Endothelial cell of umbilical vein (primary cell): ENCODE results near the gene TBC1D14. TPM values are rescaled to one million over a fixed set of nuclear protein-coding genes. Genes with fewer than 3 reads are reported as not detected.

ENCODE experiments used
- BruUV-seq: library from RNA; stranded (reverse); fragments of 400-500 nt; replicated peaks from 2 replicates; lab custom pipeline; 2021; lab: Mats Ljungman, UMichigan
- CTCF ChIA-PET: fragments of 300-600, 350-600 bp; sonication (Branson Sonifier 250); formaldehyde crosslinking; loops from one replicate; lab custom pipeline; 2021; ENCODE audit warnings: antibody characterized with exemption, inconsistent platforms; lab: Charles Lee
- POLR2A ChIA-PET: fragments of 300-600, 350-600 bp; sonication (Branson Sonifier 250); formaldehyde crosslinking; loops from one replicate; lab custom pipeline; 2021; ENCODE audit warnings: antibody characterized with exemption, inconsistent platforms; lab: Charles Lee
- DNase-seq: peaks from one replicate; pipeline ENCODE4 v3.0.0-alpha.2; 2011; ENCODE audit warnings: low read depth, low spot score
- FAIRE-seq: peaks from 2 replicates; lab custom pipeline; 2011; peaks lifted over from hg19 to GRCh38; lab: Jason Lieb, UNC
- H2AFZ ChIP-seq: 2 replicates; pipeline ENCODE4 v1.6.0; 2012; ENCODE audit warnings: low read depth, low read length, control low read depth, inconsistent platforms
- H3K27ac ChIP-seq: 2 replicates; pipeline ENCODE4 v1.5.1; 2011; ENCODE audit warnings: low read depth, mild to moderate bottlenecking, control low read depth, low read length, moderate library complexity; ENCODE audit not compliant: insufficient read depth
- H3K27me3 ChIP-seq, 2 experiments: 2 replicates each; pipeline versions ENCODE4 v1.6.0 to v1.6.1; 2011; ENCODE audit warnings: low read length in 2 of 2, mixed read lengths in 1 of 2; ENCODE audit not compliant: control insufficient read depth in 2 of 2, insufficient read depth in 2 of 2
- H3K36me3 ChIP-seq, 2 experiments: 2 replicates in 1 of 2; 3 replicates in 1 of 2; pipeline ENCODE4 v1.5.1; 2011; ENCODE audit warnings: low read length in 2 of 2, mild to moderate bottlenecking in 1 of 2, moderate library complexity in 1 of 2; ENCODE audit not compliant: control insufficient read depth in 2 of 2, insufficient read depth in 2 of 2; ENCODE audit errors: extremely low read depth in 1 of 2
- H3K4me1 ChIP-seq: 3 replicates; pipeline ENCODE4 v1.5.1; 2011; ENCODE audit warnings: mild to moderate bottlenecking, low read length; ENCODE audit not compliant: control insufficient read depth, insufficient read depth; ENCODE audit errors: extremely low read depth
- H3K4me2 ChIP-seq: 2 replicates; pipeline ENCODE4 v1.6.1; 2011; ENCODE audit warnings: low read length, control low read depth, mixed read lengths; ENCODE audit not compliant: insufficient read depth
- H3K4me3 ChIP-seq, 3 experiments: fragments of 200-600 bp in 1 of 3; sonication (generic), shearing (Covaris generic) in 1 of 3; replicated peaks in 1 of 3; 2 replicates each; pipeline ENCODE4 v1.5.1; 2011 to 2016; ENCODE audit warnings: control low read depth in 3 of 3, low read length in 3 of 3, mild to moderate bottlenecking in 2 of 3, inconsistent platforms in 1 of 3, low read depth in 1 of 3, moderate library complexity in 1 of 3; ENCODE audit not compliant: insufficient read depth in 1 of 3
- H3K79me2 ChIP-seq: 2 replicates; pipeline ENCODE4 v1.6.0; 2012; ENCODE audit warnings: low read length, inconsistent platforms; ENCODE audit not compliant: control insufficient read depth, insufficient read depth
- H3K9ac ChIP-seq: replicated peaks from 2 replicates; pipeline ENCODE3; 2011; ENCODE audit warnings: low read length, control low read depth; ENCODE audit not compliant: insufficient read depth; ENCODE audit errors: extremely low read depth
- H3K9me1 ChIP-seq: replicated peaks from 3 replicates; pipeline ENCODE4 v1.6.0; 2011; ENCODE audit warnings: mild to moderate bottlenecking, low read length; ENCODE audit not compliant: control insufficient read depth, insufficient read depth; ENCODE audit errors: extremely low read depth
- H3K9me3 ChIP-seq: replicated peaks from 2 replicates; pipeline ENCODE4 v1.5.1; 2012; ENCODE audit warnings: low read length, inconsistent platforms; ENCODE audit not compliant: control insufficient read depth, insufficient read depth
- H4K20me1 ChIP-seq: replicated peaks from 2 replicates; pipeline ENCODE3; 2011; ENCODE audit warnings: mild to moderate bottlenecking, low read length; ENCODE audit not compliant: control insufficient read depth, insufficient read depth; ENCODE audit errors: extremely low read depth
- dilution Hi-C: fragments of 300-500 bp; cut with MboI; formaldehyde crosslinking; loops from one replicate; pipeline ENCODE4 v1.15.0; 2019; ENCODE audit warnings: low sequenced_read_pairs; ENCODE audit not compliant: extremely low pct_ligation_motif_present
- intact Hi-C: fragments of 100-400 bp; cut with micrococcal nuclease; formaldehyde crosslinking; loops from one replicate; pipeline ENCODE4 v1.10.0; 2022
- polyA plus RNA-seq, 4 experiments: library from polyadenylated mRNA; depleted of rRNA in 3 of 4; stranded (reverse) in 3 of 4; unstranded in 1 of 4; fragments of >200 nt; gene quantifications; 2 replicates each; pipeline versions ENCODE4 v1.2.1 to v1.2.3, GENCODE V29; 2011 to 2012; ENCODE audit warnings: missing spikeins in 1 of 4
- total RNA-seq: library from RNA; stranded (reverse); gene quantifications from 2 replicates; pipeline ENCODE4 v1.2.3, GENCODE V29; 2021
- TF ChIP-seq, protein P1 (sequence below): IDR thresholded peaks from 2 replicates; pipeline ENCODE4 v1.6.1; 2011; ENCODE audit not compliant: insufficient read depth, insufficient read length
- TF ChIP-seq, protein P2 (sequence below), 2 donors: IDR thresholded peaks; 1 replicate in 1 of 2; 2 replicates in 1 of 2; pipeline ENCODE4 v1.5.1; 2011; ENCODE audit warnings: low read length in 2 of 2, mild to moderate bottlenecking in 2 of 2, moderate library complexity in 2 of 2, control low read depth in 1 of 2, inconsistent platforms in 1 of 2, low read depth in 1 of 2; ENCODE audit not compliant: insufficient read depth in 1 of 2; ENCODE audit errors: extremely low read depth in 1 of 2

The TBC1D14 gene
- total and polyA plus RNA-seq, 2 donors (not counting 3 experiments of a cell fraction or from before 2014, with no cell fraction given) = 23.7 to 24.8 TPM

- BruUV-seq = TSS peak; percentile 27
- DNase-seq (no peak), FAIRE-seq (no peak)
- Histone ChIP-seq H3K4me2 (peak overlapping the region; percentile 61), H3K9ac (peak overlapping the region; percentile 33), H3K79me2 (no peaks in the 10 kb centered on the region), H3K9me3 (no peaks in the 10 kb centered on the region), H3K9me1 (no peaks in the 10 kb centered on the region), H3K27ac (no peak overlapping the region), H3K36me3 (no peaks in the 10 kb centered on the region), H4K20me1 (no peaks in the 10 kb centered on the region), H3K4me3 (peak overlapping the region; percentile 26 to 73 (median 35)), H2AFZ (peak overlapping the region; percentile 68), H3K27me3 (peaks cover 0 to 7% of the 10 kb centered on the region in 2 experiments), H3K4me1 (peaks cover 16% of the 10 kb centered on the region)
- POLR2A ChIA-PET = no interaction called here
- dilution Hi-C loops = no loop called here
- intact Hi-C loops = loop anchor here (2.0 kb wide), 1 partner anchor 32 kb away; no protein-coding TSS in a partner anchor
- CTCF ChIA-PET = interaction anchor here (1.5 to 2.3 kb wide), 4 partner anchors 11 to 190 kb away, joined by 3 to 7 read pairs (median 4); no protein-coding TSS in a partner anchor
- TF ChIP-seq, protein P1, sequence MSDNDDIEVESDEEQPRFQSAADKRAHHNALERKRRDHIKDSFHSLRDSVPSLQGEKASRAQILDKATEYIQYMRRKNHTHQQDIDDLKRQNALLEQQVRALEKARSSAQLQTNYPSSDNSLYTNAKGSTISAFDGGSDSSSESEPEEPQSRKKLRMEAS = no peak
- TF ChIP-seq, protein P2, sequence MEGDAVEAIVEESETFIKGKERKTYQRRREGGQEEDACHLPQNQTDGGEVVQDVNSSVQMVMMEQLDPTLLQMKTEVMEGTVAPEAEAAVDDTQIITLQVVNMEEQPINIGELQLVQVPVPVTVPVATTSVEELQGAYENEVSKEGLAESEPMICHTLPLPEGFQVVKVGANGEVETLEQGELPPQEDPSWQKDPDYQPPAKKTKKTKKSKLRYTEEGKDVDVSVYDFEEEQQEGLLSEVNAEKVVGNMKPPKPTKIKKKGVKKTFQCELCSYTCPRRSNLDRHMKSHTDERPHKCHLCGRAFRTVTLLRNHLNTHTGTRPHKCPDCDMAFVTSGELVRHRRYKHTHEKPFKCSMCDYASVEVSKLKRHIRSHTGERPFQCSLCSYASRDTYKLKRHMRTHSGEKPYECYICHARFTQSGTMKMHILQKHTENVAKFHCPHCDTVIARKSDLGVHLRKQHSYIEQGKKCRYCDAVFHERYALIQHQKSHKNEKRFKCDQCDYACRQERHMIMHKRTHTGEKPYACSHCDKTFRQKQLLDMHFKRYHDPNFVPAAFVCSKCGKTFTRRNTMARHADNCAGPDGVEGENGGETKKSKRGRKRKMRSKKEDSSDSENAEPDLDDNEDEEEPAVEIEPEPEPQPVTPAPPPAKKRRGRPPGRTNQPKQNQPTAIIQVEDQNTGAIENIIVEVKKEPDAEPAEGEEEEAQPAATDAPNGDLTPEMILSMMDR (IDR thresholded peaks at IDR 0.05; ENCODE audit: extremely low read depth in 1 of 2, insufficient read depth in 1 of 2, low read depth in 1 of 2, low read length in 2 of 2) = peak in 1 of 2 donors; percentile 24
Observed at GRCh38 chr4:6910340-6910959, 824 bp downstream of the TBC1D14 start.
